CD4-positive, alpha-beta memory T cell (primary cell): Measurements from ENCODE around the gene SYNM. TPM values are rescaled to one million over a fixed set of nuclear protein-coding genes. Genes with fewer than 3 reads are reported as not detected.

Experiments used
- CTCF ChIA-PET: fragments of 350-600 bp; sonication (Branson Sonifier 250); formaldehyde crosslinking; loops from one replicate; lab custom pipeline; 2021; ENCODE audit warnings: inconsistent platforms; ENCODE audit not compliant: partially characterized antibody; lab: Charles Lee
- POLR2A ChIA-PET: fragments of 350-600 bp; sonication (Branson Sonifier 250); formaldehyde crosslinking; loops from one replicate; lab custom pipeline; 2021; ENCODE audit not compliant: partially characterized antibody; lab: Charles Lee
- DNase-seq, 5 donors: peaks; one replicate each; pipeline versions ENCODE4 v3.0.0 to v3.0.0-alpha.2; 2020 to 2022; ENCODE audit warnings: mixed read lengths in 1 of 5
- H3K27ac ChIP-seq: one replicate; pipeline ENCODE4 v1.7.0; 2013; ENCODE audit warnings: low read depth, low read length
- H3K27me3 ChIP-seq: 2 replicates; pipeline ENCODE4 v1.7.0; 2013; ENCODE audit warnings: mild to moderate bottlenecking, low read length, moderate library complexity; ENCODE audit not compliant: insufficient read depth
- H3K36me3 ChIP-seq: 2 replicates; pipeline ENCODE4 v1.7.0; 2013; ENCODE audit warnings: mild to moderate bottlenecking, low read length, moderate library complexity; ENCODE audit not compliant: insufficient read depth
- H3K4me1 ChIP-seq: 2 replicates; pipeline ENCODE4 v1.7.0; 2013; ENCODE audit warnings: mild to moderate bottlenecking, low read length, moderate library complexity; ENCODE audit not compliant: insufficient read depth
- H3K4me3 ChIP-seq, 2 donors: one replicate each; pipeline ENCODE4 v1.7.0; 2013; ENCODE audit warnings: low read length in 2 of 2, mild to moderate bottlenecking in 1 of 2
- H3K9me3 ChIP-seq, 2 donors: one replicate each; pipeline ENCODE4 v1.7.0; 2013; ENCODE audit warnings: low read length in 2 of 2, control low read depth in 1 of 2; ENCODE audit not compliant: control insufficient read depth in 1 of 2
- H3K27ac Mint-ChIP-seq, 7 donors: one replicate each; pipeline ENCODE4 v1.8.0; 2020 to 2021; ENCODE audit warnings: mixed read lengths in 7 of 7, mild to moderate bottlenecking in 6 of 7, inconsistent platforms in 3 of 7, moderate library complexity in 3 of 7
- H3K27me3 Mint-ChIP-seq, 2 donors: one replicate each; pipeline ENCODE4 v1.8.0; 2020 to 2021; ENCODE audit warnings: mixed read lengths in 2 of 2
- H3K36me3 Mint-ChIP-seq, 2 donors: one replicate each; pipeline ENCODE4 v1.8.0; 2020 to 2021; ENCODE audit warnings: mixed read lengths in 2 of 2, inconsistent platforms in 1 of 2, mild to moderate bottlenecking in 1 of 2
- H3K4me1 Mint-ChIP-seq, 4 donors: one replicate each; pipeline ENCODE4 v1.8.0; 2020 to 2021; ENCODE audit warnings: mixed read lengths in 4 of 4, mild to moderate bottlenecking in 1 of 4
- H3K4me3 Mint-ChIP-seq, 8 donors: one replicate each; pipeline ENCODE4 v1.8.0; 2020 to 2021; ENCODE audit warnings: mixed read lengths in 8 of 8, mild to moderate bottlenecking in 7 of 8, moderate library complexity in 6 of 8, inconsistent platforms in 3 of 8
- H3K9me3 Mint-ChIP-seq, 8 donors: one replicate each; pipeline ENCODE4 v1.8.0; 2020 to 2021; ENCODE audit warnings: mixed read lengths in 8 of 8, mild to moderate bottlenecking in 5 of 8, inconsistent platforms in 3 of 8, moderate library complexity in 1 of 8
- intact Hi-C: fragments of 100-400 bp; cut with micrococcal nuclease; formaldehyde crosslinking; loops from one replicate; pipeline ENCODE4 v1.15.1; 2023
- polyA plus RNA-seq, 2 donors: library from polyadenylated mRNA; unstranded; fragments of 300-500 nt; fragmentation: Illumina TruSeq; gene quantifications; one replicate each; pipeline ENCODE4 v1.2.3, GENCODE V29; 2021
- total RNA-seq, 2 experiments: library from RNA; stranded (reverse); gene quantifications; one replicate each; pipeline ENCODE4 v1.2.3, GENCODE V29; 2021

SYNM gene
- total and polyA plus RNA-seq, 4 experiments from 2014 or later = 0.09 to 14.2 (median 7.0) TPM

- no peak for DNase-seq
- no peak overlapping the region for H3K4me3 Mint-ChIP-seq
- no peak overlapping the region for H3K27ac Mint-ChIP-seq
- H3K4me1 Mint-ChIP-seq = no peaks in the 10 kb centered on the region
- POLR2A ChIA-PET = no interaction called here
- H3K27me3 Mint-ChIP-seq = no peaks in the 10 kb centered on the region
- intact Hi-C loops = no loop called here
- Histone ChIP-seq H3K36me3 (no peaks in the 10 kb centered on the region), H3K27ac (no peak overlapping the region), H3K4me1 (no peaks in the 10 kb centered on the region), H3K9me3 (no peaks in the 10 kb centered on the region), H3K4me3 (no peak overlapping the region), H3K27me3 (no peaks in the 10 kb centered on the region)
- H3K9me3 Mint-ChIP-seq = no peaks in the 10 kb centered on the region
- CTCF ChIA-PET = no interaction called here
- H3K36me3 Mint-ChIP-seq = no peaks in the 10 kb centered on the region
These were observed 38.4 kb downstream of the SYNM start for GRCh38 chr15:99143242-99143641.

GRCh38 chr15:99143655-99144610 is 39.1 kb downstream of the SYNM start:
- Histone ChIP-seq H3K4me3 (no peak overlapping the region), H3K27ac (no peak overlapping the region), H3K36me3 (no peaks in the 10 kb centered on the region), H3K27me3 (no peaks in the 10 kb centered on the region), H3K4me1 (no peaks in the 10 kb centered on the region), H3K9me3 (no peaks in the 10 kb centered on the region)
- Mint-ChIP-seq H3K27me3 (no peaks in the 10 kb centered on the region), H3K27ac (no peak overlapping the region), H3K4me3 (no peak overlapping the region), H3K9me3 (no peaks in the 10 kb centered on the region), H3K4me1 (no peaks in the 10 kb centered on the region), H3K36me3 (no peaks in the 10 kb centered on the region)
- DNase-seq = no peak
- CTCF ChIA-PET = no interaction called here
- intact Hi-C loops = no loop called here
- POLR2A ChIA-PET = no interaction called here

- CTCF ChIA-PET = interaction anchor here (0.9 kb wide), 1 partner anchor 28 kb away, joined by 3 read pairs; no protein-coding TSS in a partner anchor
- Histone ChIP-seq H3K4me3 (no peak overlapping the region), H3K27me3 (no peaks in the 10 kb centered on the region), H3K4me1 (no peaks in the 10 kb centered on the region), H3K27ac (no peak overlapping the region), H3K9me3 (no peaks in the 10 kb centered on the region), H3K36me3 (no peaks in the 10 kb centered on the region)
- no peak overlapping the region for H3K27ac Mint-ChIP-seq
- H3K27me3 Mint-ChIP-seq = no peaks in the 10 kb centered on the region
- no peak overlapping the region for H3K4me3 Mint-ChIP-seq
- H3K4me1 Mint-ChIP-seq = no peaks in the 10 kb centered on the region
- DNase-seq = no peak
- no peaks in the 10 kb centered on the region for H3K36me3 Mint-ChIP-seq
- POLR2A ChIA-PET = no interaction called here
- H3K9me3 Mint-ChIP-seq = no peaks in the 10 kb centered on the region
- intact Hi-C loops = no loop called here
These were observed 40.1 kb downstream of the SYNM start for GRCh38 chr15:99145005-99145404.

DNA sequence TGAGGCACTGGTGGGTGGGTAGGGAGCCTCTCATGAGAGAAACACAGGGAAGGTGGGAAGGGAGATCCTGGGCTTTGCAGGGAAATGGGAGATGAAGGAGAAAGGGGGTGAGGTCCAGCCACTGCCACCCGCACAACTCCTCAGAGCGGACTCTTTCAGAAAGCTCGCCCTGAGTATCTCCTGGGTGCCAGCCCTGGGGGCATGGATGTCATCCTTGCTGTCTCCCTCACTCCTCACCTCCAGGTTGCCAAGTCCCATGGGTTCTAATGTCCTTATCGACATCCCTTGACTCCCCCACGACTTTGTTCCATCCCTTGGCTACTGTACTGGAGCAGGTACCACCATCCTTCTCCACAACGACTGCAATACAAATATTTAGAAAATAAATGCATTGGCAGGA is 40.9 kb downstream of the SYNM start:
- ChIA-PET POLR2A (no interaction called here), CTCF (interaction anchor here (0.9 kb wide), 1 partner anchor 28 kb away, joined by 3 read pairs; no protein-coding TSS in a partner anchor)
- Histone ChIP-seq H3K27me3 (no peaks in the 10 kb centered on the region), H3K4me1 (no peaks in the 10 kb centered on the region), H3K9me3 (no peaks in the 10 kb centered on the region), H3K36me3 (no peaks in the 10 kb centered on the region), H3K4me3 (no peak overlapping the region), H3K27ac (no peak overlapping the region)
- no peaks in the 10 kb centered on the region for H3K9me3 Mint-ChIP-seq
- no peak for DNase-seq
- no peak overlapping the region for H3K4me3 Mint-ChIP-seq
- H3K36me3 Mint-ChIP-seq = no peaks in the 10 kb centered on the region
- H3K27me3 Mint-ChIP-seq = peaks cover 0 to 1% of the 10 kb centered on the region in 2 donors
- H3K27ac Mint-ChIP-seq = no peak overlapping the region
- intact Hi-C loops = no loop called here
- H3K4me1 Mint-ChIP-seq = no peaks in the 10 kb centered on the region

GRCh38 chr15:99146661-99147060 is 41.8 kb downstream of the SYNM start:
- no peaks in the 10 kb centered on the region for H3K4me1 Mint-ChIP-seq
- no peaks in the 10 kb centered on the region for H3K36me3 Mint-ChIP-seq
- Histone ChIP-seq H3K36me3 (no peaks in the 10 kb centered on the region), H3K4me1 (no peaks in the 10 kb centered on the region), H3K9me3 (no peaks in the 10 kb centered on the region), H3K4me3 (no peak overlapping the region), H3K27ac (no peak overlapping the region), H3K27me3 (no peaks in the 10 kb centered on the region)
- no peak overlapping the region for H3K27ac Mint-ChIP-seq
- intact Hi-C loops = no loop called here
- H3K27me3 Mint-ChIP-seq = peaks cover 0 to 2% of the 10 kb centered on the region in 2 donors
- POLR2A ChIA-PET = no interaction called here
- no peak overlapping the region for H3K4me3 Mint-ChIP-seq
- no peaks in the 10 kb centered on the region for H3K9me3 Mint-ChIP-seq
- CTCF ChIA-PET = no interaction called here
- no peak for DNase-seq

- H3K27ac Mint-ChIP-seq = no peak overlapping the region
- peaks cover 0 to 1% (median 0%) of the 10 kb centered on the region in 8 donors for H3K9me3 Mint-ChIP-seq
- no peaks in the 10 kb centered on the region for H3K27me3 ChIP-seq
- POLR2A ChIA-PET = no interaction called here
- no peaks in the 10 kb centered on the region for H3K36me3 Mint-ChIP-seq
- no peaks in the 10 kb centered on the region for H3K4me1 Mint-ChIP-seq
- CTCF ChIA-PET = no interaction called here
- H3K27me3 Mint-ChIP-seq = peaks cover 0 to 2% of the 10 kb centered on the region in 2 donors
- H3K4me3 Mint-ChIP-seq = no peak overlapping the region
- intact Hi-C loops = no loop called here
- H3K9me3 ChIP-seq = no peaks in the 10 kb centered on the region
- no peak for DNase-seq
- H3K4me1 ChIP-seq = no peaks in the 10 kb centered on the region
- H3K36me3 ChIP-seq = no peaks in the 10 kb centered on the region
- no peak overlapping the region for H3K27ac ChIP-seq
- no peak overlapping the region for H3K4me3 ChIP-seq
These were observed 44.0 kb downstream of the SYNM start for GRCh38 chr15:99148851-99149276.

DNA sequence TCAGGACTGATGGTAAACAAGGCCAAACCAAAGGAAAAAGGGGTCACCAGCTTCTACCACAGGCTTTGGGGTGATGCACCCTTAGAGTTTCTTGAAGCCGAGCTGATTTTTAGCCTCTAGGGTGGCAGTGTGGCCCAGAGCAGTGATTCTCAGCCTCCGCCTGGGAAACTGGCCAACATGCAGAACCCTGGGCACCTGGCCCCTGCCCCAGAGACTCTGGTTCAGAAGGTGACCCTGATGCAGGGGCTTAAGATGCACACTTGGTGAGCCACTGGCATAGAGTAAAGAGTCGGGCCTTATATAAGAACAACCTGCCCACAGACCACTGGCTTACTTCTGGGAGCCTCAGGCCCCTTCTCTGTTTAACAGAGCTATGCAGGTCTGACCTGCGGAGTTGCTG is 44.5 kb downstream of the SYNM start:
- Mint-ChIP-seq H3K4me3 (no peak overlapping the region), H3K4me1 (no peaks in the 10 kb centered on the region), H3K36me3 (no peaks in the 10 kb centered on the region), H3K27ac (no peak overlapping the region), H3K27me3 (peaks cover 0 to 2% of the 10 kb centered on the region in 2 donors), H3K9me3 (peaks cover 0 to 1% (median 0%) of the 10 kb centered on the region in 8 donors)
- no peaks in the 10 kb centered on the region for H3K9me3 ChIP-seq
- no peak overlapping the region for H3K27ac ChIP-seq
- no peak overlapping the region for H3K4me3 ChIP-seq
- POLR2A ChIA-PET = no interaction called here
- no peaks in the 10 kb centered on the region for H3K27me3 ChIP-seq
- intact Hi-C loops = no loop called here
- H3K36me3 ChIP-seq = no peaks in the 10 kb centered on the region
- CTCF ChIA-PET = no interaction called here
- no peaks in the 10 kb centered on the region for H3K4me1 ChIP-seq
- no peak for DNase-seq
